Transverse colon (tissue), 4 donors: ENCODE data around the gene CREB3.

Experiments used
- EP300 ChIP-seq: sonication (generic); formaldehyde crosslinking; IDR thresholded peaks from one replicate; pipeline ENCODE4 v1.6.1; 2017; ENCODE audit warnings: antibody characterized with exemption, low read depth
- POLR2A ChIP-seq: fragments of 450-650 bp; IDR thresholded peaks from one replicate; pipeline ENCODE4 v1.6.1; 2016; ENCODE audit warnings: antibody characterized with exemption, mild to moderate bottlenecking, moderate library complexity
- POLR2AphosphoS5 ChIP-seq, 3 donors: sonication (generic); formaldehyde crosslinking; IDR thresholded peaks; one replicate each; pipeline ENCODE4 v1.6.1; 2016; ENCODE audit warnings: antibody characterized with exemption in 3 of 3
- TF ChIP-seq, protein P1 (sequence below), 5 experiments: fragments of 200-600 bp in 3 of 5; fragments of 450-650 bp in 2 of 5; sonication (generic) in 3 of 5; IDR thresholded peaks; 1 replicate in 2 of 5; 2 replicates in 3 of 5; pipeline ENCODE4 v1.5.1; 2016 to 2017; ENCODE audit warnings: antibody characterized with exemption in 5 of 5, inconsistent platforms in 3 of 5, mild to moderate bottlenecking in 2 of 5, moderate library complexity in 1 of 5

DNA sequence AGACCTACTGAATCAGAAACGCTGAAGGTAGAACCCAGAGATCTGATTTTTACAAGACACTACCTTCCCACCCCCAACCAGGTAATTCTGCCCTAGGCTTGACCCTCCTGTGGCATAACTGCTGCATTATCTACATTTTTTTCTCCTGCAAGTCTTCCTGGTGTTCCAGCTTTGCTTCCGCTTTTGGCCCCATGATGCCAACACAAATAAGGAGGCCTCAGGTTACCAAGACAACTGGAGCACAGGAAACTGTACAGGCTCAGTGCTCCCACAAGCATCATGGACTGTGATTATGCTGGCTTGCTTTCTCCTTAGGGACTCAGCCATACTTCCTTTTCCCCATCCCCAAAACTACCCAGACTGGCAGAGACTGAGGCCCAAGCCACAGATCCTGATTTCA is 28.2 kb downstream of the CREB3 start:
- TF ChIP-seq POLR2AphosphoS5 (IDR thresholded peaks at IDR 0.05) (no peak), POLR2A (no peak), EP300 (no peak)
- TF ChIP-seq, protein P1, sequence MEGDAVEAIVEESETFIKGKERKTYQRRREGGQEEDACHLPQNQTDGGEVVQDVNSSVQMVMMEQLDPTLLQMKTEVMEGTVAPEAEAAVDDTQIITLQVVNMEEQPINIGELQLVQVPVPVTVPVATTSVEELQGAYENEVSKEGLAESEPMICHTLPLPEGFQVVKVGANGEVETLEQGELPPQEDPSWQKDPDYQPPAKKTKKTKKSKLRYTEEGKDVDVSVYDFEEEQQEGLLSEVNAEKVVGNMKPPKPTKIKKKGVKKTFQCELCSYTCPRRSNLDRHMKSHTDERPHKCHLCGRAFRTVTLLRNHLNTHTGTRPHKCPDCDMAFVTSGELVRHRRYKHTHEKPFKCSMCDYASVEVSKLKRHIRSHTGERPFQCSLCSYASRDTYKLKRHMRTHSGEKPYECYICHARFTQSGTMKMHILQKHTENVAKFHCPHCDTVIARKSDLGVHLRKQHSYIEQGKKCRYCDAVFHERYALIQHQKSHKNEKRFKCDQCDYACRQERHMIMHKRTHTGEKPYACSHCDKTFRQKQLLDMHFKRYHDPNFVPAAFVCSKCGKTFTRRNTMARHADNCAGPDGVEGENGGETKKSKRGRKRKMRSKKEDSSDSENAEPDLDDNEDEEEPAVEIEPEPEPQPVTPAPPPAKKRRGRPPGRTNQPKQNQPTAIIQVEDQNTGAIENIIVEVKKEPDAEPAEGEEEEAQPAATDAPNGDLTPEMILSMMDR (IDR thresholded peaks at IDR 0.05) = no peak
